HG03571 (cell line): ENCODE results near the gene PLEKHM3.

ENCODE experiments used
- ATAC-seq: cut with Tn5 transposase; IDR thresholded peaks from one replicate; pipeline ENCODE4 v1.9.1; 2021; ENCODE audit not compliant: unreplicated experiment

PLEKHM3 gene

DNA sequence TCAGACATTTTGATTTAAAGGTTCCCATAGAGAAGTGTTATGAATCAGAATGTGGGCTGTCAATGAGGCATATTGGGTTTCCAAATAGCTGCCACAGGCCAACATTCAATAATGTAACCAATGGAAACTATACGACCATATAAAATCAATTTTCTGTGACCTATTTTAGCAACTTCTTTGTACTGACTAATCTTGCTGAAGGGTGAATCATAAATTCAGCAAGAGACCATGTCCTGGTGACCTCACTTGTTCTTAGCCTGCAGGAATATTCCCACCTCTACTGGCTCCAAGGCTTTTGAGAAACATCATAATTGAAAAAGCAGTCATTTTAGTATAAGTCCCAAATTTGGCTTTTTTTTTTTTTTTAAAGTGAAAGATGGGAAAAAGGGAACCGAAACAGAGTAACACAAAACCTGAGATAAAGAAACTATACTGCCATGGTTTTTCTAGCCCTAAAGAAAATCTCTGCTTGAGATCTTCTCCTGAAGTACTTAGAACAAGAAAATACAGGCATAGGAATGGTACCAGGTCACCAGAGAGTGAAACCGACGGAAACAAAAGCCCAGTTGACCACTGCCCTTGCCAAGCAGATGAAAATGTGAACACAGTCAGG, 32.1 kb downstream of the PLEKHM3 start:
- ATAC-seq, result no peak

DNA sequence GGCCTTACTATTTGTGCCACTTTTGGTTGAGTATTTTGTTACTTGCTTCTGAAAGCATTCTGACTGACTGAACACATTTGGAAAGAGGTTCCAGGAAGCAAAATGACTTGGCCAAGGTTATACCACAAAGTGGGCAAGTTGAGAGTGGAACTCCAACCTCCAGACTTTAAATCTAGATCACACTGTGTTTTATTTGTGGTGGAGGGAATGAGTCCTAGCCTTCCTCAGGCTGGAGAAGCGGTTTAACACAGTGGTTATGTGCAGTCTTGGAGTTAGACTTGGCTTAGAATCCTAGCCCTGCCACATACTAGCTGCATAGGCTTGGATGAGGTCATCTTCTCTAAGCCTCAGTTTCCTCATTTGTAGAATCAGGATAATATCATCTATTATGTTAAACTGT, 33.4 kb downstream of the PLEKHM3 start:
- no peak for ATAC-seq

DNA sequence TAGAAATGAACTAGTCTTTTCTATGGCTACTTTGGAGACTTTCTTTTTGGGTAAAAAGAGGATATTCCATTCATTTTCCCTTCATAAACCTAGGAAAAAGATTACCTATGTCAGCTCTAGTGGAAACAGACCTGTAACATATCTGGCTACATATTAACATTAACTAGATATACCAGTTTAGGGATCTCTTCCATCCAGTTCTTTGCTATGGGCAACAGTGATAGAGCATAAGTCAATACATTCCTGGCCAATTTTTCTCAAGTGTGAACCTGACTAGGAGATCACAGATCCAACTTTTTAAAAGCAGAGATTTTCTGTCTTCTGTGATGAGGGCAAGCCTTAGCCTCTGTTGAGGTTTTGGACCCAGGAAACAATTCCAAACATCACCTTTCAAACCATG, 34.5 kb downstream of the PLEKHM3 start:
- ATAC-seq, result no peak

DNA sequence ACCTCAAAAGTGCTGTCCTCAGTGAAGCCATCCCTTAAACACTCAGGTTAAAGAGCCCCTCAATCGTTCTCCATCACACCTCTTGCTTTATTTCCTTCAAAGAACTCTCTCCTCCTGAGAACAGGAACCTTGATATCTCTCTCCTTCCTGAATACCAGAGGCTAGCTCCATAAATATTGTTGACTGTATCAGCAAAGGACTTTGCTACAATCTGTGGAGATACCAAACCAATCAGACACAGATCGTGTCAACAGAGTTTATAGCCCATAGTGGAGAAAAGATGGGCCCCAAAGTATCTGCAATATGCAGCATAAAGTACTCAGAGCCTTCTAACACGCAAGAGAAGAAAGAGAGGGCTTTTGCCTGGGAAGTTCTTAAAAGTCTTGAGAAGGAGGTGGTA, 36.4 kb downstream of the PLEKHM3 start:
- ATAC-seq, result no peak

DNA sequence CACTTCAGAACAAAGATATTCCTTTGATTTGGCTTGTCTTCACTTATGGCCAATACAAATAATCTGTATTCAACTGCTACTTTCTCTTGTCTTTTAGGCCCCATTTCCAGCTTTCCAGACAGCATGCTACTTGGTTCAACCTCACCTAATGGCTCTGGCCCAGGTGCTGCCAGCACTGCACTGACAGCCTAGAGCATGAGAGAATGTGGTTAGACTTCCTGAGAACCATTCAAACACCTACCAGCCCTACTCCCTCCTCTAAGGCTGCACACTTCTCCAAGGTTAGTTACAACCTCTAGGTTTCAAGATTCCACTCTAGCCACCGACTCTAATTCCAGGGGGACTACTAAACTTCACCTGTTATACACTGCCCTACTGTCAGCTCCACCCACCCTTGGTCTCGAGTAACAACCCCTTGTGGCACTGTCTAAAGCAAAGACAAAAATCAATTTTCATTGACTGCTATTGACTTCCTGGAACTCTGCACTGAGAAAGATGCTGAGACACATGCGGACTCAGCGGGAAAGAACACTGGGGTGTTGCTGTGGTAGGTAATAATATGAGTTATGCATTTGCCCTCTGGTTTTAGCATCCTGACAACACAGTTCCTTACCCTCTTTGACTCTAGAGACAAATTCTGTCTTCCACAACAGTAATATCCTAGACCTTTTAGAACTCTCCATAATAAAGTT, 38.2 kb downstream of the PLEKHM3 start:
- ATAC-seq, result no peak

DNA sequence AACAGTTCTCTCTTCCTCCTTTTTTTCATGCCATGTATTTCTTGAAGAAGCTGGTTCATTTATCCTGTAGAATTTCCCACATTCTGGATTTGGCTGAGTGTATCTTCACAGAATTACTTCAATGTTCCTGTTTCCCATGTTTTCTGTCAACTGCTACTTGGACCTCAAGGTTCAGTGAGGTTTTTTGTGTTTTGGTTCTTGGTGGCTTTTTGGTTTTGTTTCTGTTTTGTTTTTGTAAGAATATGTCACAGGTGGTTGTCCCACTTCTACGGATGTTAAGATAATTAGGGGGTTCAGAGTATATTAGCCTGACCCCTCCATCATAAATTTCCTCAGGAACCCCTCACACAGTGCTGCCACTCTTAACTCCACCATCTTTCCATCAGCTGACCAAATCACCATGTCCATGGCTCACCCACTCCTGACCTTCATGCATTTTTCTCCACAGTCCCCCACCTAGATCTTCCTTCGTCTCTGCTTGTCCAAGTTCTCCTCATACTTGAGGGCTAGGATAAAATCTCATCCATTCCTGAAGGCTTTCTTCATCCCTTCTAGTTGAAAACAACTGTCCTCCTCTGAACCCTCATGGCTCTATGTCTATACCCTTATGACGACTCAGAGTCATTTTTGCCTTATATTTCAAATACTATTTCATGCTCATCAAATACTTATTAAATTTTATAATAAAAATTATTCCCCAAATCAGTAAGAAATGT, 40.4 kb downstream of the PLEKHM3 start:
- no peak for ATAC-seq

DNA sequence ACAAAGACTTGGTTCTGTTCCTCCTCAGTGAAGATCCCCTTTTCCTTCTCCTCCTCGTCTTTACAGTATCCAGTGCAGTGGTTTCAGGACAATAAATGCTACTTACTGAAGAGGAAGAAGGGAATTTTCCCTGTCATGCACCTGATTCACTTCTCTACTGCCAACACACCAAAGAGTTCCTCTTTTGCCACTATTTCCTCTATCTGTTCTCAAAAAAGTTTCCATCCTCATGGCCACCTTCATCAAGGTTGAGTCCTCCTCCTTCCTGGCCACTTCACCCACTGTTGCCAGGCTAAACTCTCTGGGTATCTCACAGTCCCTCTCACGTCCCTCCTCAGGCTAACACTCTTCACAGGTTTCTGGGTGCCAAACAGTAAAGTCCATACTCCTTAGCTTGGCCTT, 41.7 kb downstream of the PLEKHM3 start:
- ATAC-seq, result peak; percentile 82

DNA sequence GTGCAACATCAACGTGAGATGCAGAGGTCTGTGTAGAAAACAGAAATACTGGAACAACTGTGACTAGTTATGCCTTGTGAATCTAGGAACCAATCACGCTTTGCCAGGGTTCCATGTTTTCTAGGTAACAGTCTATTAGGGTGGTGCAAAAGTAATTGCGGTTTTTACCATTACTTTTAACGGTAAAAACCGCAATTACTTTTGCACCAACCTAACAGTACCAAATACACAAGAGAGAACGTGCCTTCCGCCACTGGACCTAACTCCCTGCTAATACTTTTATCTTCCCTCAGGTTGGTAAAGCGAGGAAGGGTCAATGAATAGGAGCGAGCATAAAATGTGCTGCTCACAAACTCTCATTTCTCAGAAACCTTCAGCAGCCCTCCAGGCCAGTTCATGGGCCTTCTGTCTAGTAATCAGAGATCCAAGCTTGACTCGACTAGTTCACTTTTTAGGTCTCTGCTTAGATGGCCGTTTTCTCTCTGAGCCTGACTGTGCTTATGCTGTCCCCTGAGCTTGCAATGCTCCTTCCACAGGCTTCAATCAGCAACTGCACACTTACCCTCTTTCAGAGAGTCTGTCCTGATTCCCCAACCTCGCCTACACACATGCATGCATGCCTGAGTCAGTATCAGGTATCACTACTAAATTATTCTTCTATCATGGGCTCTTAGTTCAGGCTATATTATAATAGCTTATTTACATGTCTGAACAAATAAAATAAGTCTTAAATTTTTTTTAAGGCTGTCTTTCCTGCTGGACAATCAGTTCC, 47.0 kb downstream of the PLEKHM3 start:
- ATAC-seq, result no peak

DNA sequence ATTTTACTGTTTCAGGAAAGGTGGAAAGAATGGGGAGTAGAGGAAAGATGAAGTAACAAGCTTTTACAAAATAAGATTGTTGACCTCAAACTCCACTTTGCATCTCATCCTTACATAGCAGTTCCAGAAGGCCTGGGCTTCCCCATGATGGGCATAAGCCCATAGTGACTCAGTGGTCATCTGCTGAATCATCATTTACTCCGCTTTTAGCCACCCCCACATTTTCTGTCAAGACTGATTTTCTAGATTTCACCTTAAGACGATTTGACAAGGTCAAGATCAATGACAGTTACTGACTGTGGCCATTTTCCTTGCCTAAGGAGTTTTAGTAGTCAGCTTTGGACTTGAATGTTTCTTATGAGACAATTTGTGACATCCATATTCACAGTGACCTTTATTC, 49.4 kb downstream of the PLEKHM3 start:
- ATAC-seq, result no peak

DNA sequence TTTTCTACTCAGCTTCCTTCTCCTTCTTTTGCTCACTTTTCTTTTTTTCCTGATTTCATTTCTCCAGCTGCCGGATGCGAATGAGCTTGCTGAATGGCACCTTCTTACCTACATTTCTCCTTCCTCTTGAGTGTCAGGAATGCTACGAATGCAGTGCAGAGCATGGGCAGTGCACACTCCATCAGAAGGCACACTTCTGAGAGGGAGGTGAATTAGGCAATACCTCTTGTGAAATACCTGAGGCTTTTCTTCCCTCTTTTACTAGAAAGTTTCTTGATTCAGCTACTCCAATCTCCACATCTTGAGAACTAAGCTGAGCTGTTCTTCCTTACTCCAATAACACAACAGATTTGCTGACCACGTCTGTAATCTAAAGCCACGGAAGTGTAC, 51.1 kb downstream of the PLEKHM3 start:
- ATAC-seq, result no peak

DNA sequence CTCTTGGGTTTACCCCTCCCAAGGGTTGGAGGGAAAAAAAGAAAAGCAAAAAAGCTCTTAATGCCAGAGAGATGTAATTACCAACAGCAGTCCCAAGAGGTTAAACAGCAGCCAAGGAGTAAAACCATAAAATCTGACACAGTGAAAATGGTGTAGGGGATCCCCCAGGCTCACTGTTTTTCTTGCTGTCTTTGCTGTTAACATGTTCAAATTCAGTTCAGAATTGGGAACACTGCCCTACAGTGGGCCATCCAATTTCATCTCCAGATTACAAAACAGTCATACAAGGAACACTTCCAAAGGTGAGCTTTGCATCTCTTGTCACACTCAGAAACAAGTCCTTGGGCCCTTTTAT, 54.5 kb downstream of the PLEKHM3 start:
- ATAC-seq, result no peak

DNA sequence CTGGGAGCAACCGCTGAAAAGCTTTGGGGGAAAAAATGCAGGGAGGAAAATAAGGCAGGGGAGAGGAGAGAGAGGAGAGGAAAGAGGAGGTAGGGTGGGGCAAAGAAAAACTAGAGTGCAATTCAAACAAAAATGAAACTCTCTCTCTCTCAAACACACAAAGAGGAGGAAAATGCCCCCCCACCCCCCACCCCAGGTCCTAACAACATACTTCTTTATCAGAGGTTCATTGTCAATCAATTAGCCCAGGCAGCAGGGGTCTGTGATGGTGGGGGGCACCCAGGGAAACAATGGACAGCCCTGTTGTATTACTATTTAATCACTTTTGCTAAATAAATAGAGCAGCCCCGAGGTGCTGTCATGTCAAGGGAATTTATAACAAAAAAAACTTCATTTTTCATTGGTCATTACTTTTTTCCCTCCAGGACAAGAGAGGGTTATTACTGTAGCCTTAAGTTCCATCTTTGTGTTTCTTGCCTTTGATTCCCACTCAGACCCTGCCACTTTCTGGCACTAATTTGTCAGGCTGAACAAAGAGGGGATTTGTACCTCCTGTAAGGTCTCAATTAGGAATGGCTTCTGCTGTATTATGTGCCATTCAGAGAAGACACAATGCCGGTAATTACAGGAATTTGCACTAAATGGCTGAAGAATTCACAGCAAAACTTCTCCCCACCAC, 55.0 kb downstream of the PLEKHM3 start:
- ATAC-seq, result no peak

DNA sequence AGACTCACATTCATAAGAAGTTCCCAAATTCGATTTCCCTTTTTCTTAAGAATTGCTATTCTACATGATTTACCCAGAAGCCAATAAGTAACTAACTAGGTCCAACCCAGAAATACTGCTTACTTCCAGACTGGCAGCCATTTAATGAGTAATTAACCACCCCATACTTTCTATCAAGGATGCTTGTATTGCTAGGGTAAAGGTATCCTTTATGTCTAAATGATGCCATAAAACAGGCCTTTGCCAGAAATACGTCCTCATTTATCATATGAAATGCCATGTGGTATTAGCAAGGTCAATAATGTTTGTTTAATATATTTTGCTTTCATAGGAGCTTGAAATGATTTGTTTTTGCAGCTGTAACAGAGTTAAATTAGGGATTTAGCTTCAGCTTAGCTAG, 56.1 kb downstream of the PLEKHM3 start:
- no peak for ATAC-seq

DNA sequence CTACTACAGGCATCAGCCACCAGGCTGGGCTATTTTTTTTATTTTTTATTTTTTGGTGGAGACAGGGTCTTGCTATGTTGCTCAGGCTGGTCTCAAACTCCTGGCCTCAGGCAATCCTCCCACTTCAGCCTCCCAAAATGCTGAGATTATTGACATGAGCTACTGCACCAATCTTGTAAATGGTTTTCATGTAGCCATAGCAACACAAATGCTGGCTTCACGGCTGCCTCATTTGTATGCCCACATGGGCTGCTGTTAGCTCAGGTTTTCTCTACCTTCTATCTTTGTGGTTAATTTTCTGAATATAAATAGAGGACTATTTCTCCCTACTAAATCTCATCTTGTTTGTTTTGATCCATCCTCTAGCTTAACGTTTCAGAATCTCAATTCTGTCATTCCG, 58.2 kb downstream of the PLEKHM3 start:
- ATAC-seq, result no peak

DNA sequence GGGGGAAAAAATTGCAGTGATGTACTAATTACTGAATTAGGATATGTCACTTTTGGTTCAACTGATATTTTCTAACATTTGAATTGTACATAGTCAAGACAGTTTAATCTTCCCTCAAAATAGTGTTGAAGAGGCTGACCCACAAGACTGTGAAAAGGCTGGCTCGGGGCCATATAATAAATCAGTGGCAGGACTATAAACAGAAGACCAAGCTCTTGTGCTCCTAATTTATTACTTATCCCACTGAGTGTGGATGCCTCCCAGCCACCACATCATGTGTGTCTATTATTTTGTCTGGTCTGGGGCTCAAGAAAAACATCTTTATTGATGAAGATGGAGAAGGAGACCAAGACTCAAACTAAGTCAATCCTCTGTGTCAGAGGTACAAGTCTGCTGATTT, 64.4 kb downstream of the PLEKHM3 start:
- ATAC-seq, result no peak

DNA sequence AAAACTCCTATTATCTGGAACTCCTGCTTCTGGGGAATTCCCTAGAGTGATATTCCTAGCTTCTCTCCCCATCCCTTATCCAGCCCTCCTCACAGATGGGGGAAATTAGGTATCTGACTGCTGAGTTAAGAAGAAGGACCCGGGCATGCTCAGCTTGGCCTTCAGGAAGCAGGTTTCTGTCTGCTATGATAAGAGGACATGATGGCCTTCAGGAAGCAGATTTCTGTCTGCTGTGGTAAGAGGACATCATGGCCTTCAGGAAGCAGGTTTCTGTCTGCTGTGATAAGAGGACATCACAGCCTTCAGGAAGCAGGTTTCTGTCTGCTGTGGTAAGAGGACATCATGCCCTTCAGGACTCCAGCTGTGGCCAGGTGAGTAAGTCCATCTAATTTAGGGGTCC, 65.2 kb downstream of the PLEKHM3 start:
- no peak for ATAC-seq

DNA sequence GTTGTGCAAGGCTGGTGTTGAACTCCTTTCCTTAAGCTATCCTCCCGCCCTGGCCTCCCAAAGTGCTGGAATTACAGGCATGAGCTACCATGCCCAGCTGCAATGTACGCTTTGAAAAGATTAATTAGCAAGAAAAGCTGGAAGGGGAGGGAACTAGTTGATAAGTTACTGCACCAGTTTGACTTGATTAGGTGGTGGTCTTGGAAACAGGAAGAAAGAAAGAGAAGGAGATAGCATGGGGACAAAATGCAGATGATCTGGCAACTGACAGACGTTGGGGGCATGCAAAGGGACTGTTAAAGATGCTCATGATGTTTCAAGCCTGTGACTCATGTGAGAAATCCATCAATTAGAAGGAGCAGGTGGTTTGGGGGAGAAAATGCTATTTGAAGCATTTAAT, 68.6 kb downstream of the PLEKHM3 start:
- no peak for ATAC-seq

DNA sequence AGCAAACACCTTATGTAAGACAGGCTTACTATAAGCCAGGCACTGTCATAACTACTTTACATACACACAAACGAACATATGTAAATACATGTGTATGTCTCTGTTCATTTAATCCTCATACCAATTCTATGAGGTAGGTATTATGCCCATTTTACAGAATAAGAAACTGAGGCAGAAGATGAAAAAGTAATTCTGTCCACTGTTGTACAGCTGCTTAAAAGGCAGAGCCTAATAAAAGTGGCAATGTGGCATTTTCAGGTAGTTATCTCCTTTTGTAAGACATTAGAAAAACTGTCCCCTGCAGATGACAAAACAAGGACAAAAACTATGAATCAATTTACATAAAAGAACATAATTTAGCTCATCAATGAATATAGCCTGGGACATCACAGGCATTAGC, 69.9 kb downstream of the PLEKHM3 start:
- no peak for ATAC-seq

DNA sequence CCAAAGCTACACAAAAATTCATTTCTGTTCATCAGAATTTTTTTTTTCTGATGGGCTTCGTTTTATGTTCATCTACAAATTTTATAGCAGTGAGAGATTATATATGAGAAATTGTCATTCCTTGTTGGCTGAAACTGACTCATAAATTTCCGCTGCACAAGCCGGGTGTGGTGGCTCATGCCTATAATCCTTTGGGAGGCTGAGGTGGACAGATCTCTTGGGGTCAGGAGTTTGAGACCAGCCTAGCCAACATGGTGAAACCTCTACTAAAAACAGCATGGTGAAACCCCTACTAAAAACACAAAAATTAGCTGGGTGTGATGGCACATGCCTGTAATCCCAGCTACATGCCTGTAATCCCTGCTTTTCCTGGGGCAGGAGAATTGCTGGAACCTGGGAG, 72.0 kb downstream of the PLEKHM3 start:
- no peak for ATAC-seq

DNA sequence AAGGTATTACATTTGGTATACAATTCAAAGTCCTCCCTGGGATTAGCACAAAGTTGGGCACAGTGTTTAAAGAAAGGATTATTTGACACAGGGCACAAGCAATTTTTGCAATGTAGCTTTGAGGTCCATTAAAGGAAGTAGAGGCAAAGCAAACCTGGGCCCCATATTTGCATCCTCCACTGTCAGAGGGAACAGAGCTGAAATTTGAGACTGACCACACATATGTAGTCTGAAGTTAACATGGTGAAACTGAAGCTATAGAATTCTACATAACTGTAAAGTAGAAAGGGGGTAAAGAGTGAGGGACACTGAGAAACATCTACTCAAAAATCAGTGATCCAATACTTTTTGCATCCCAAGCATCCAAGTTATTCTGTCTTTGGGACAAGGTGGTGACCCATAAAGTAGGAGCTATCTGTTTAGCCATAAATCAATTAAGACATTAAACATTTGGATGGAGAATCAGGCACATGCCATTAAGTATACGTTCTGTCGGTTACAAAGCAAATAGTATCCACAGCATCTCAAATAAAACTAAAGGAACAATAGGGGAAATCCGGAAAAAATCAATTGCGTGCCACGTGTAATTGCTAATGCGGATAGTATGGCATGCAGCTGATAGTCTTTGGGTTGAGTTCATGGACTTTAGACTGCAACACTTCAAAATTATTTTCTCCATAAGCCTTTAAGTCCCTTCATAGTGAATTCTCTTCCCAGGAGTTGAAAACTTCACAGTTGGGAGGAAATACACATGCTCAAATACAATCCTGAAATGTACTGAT, 72.6 kb downstream of the PLEKHM3 start:
- no peak for ATAC-seq
